ENCODE data around the gene ANK2.

Gene ANK2

GRCh38 chr4:113411496-113411938, 362.1 kb downstream of the ANK2 start:
- H3K4me2 ChIP-seq (ENCODE audit: low read depth, low read length, poor library complexity, severe bottlenecking), result no peak overlapping the region
- H4K20me1 ChIP-seq (ENCODE audit: low read depth, low read length), result no peaks in the 10 kb centered on the region
- no peak overlapping the region for H2AFZ ChIP-seq (ENCODE audit: low read depth, low read length, severe bottlenecking)
- no peaks in the 10 kb centered on the region for H3K36me3 ChIP-seq (ENCODE audit: low read length)
- no peaks in the 10 kb centered on the region for H3K79me2 ChIP-seq (ENCODE audit: insufficient read depth, low read length)
- H3K9me2 ChIP-seq (replicated peaks; ENCODE audit: insufficient read depth, low read length), result no peaks in the 10 kb centered on the region
- no peaks in the 10 kb centered on the region for H3K27me3 ChIP-seq (ENCODE audit: low read length)
- H3K9ac ChIP-seq (ENCODE audit: low read length), result no peak overlapping the region
- no peaks in the 10 kb centered on the region for H3F3A ChIP-seq (ENCODE audit: insufficient read depth)
- TF ChIP-seq CTCF (IDR thresholded peaks at IDR 0.05; ENCODE audit: insufficient read depth, low read length, poor library complexity, severe bottlenecking), result no peak
- no peak for TF ChIP-seq EZH2phosphoT487 (conservative IDR thresholded peaks at IDR 0.05; ENCODE audit: low read length)
- no peak overlapping the region for H3K4me3 ChIP-seq (ENCODE audit: insufficient read depth, low read length, poor library complexity, severe bottlenecking)
- no peaks in the 10 kb centered on the region for H3K9me3 ChIP-seq (ENCODE audit: insufficient read depth, low read length)
- no peak overlapping the region for H3K27ac ChIP-seq (ENCODE audit: low read depth, low read length)

GRCh38 chr4:113419631-113420030, 370.2 kb downstream of the ANK2 start:
- Histone ChIP-seq H3K9me2 (replicated peaks; ENCODE audit: insufficient read depth, low read length) (no peaks in the 10 kb centered on the region), H2AFZ (ENCODE audit: low read depth, low read length, severe bottlenecking) (no peak overlapping the region), H3K4me3 (ENCODE audit: insufficient read depth, low read length, poor library complexity, severe bottlenecking) (no peak overlapping the region), H3K4me2 (ENCODE audit: low read depth, low read length, poor library complexity, severe bottlenecking) (no peak overlapping the region), H3K36me3 (ENCODE audit: low read length) (no peaks in the 10 kb centered on the region), H3K9ac (ENCODE audit: low read length) (no peak overlapping the region), H3K9me3 (ENCODE audit: insufficient read depth, low read length) (no peaks in the 10 kb centered on the region), H3K79me2 (ENCODE audit: insufficient read depth, low read length) (no peaks in the 10 kb centered on the region), H3K27me3 (ENCODE audit: low read length) (no peaks in the 10 kb centered on the region), H3K27ac (ENCODE audit: low read depth, low read length) (no peak overlapping the region), H3F3A (ENCODE audit: insufficient read depth) (no peaks in the 10 kb centered on the region), H4K20me1 (ENCODE audit: low read depth, low read length) (no peaks in the 10 kb centered on the region)
- TF ChIP-seq EZH2phosphoT487 (conservative IDR thresholded peaks at IDR 0.05; ENCODE audit: low read length), result no peak
- TF ChIP-seq CTCF (IDR thresholded peaks at IDR 0.05; ENCODE audit: insufficient read depth, low read length, poor library complexity, severe bottlenecking), result no peak

GRCh38 chr4:113420938-113421337, 371.5 kb downstream of the ANK2 start:
- no peaks in the 10 kb centered on the region for H3K36me3 ChIP-seq (ENCODE audit: low read length)
- H3K27me3 ChIP-seq (ENCODE audit: low read length), result no peaks in the 10 kb centered on the region
- H3K9ac ChIP-seq (ENCODE audit: low read length), result no peak overlapping the region
- no peaks in the 10 kb centered on the region for H3K79me2 ChIP-seq (ENCODE audit: insufficient read depth, low read length)
- no peak overlapping the region for H3K4me3 ChIP-seq (ENCODE audit: insufficient read depth, low read length, poor library complexity, severe bottlenecking)
- no peaks in the 10 kb centered on the region for H3K9me2 ChIP-seq (replicated peaks; ENCODE audit: insufficient read depth, low read length)
- H4K20me1 ChIP-seq (ENCODE audit: low read depth, low read length), result no peaks in the 10 kb centered on the region
- no peaks in the 10 kb centered on the region for H3F3A ChIP-seq (ENCODE audit: insufficient read depth)
- TF ChIP-seq EZH2phosphoT487 (conservative IDR thresholded peaks at IDR 0.05; ENCODE audit: low read length) (no peak), CTCF (IDR thresholded peaks at IDR 0.05; ENCODE audit: insufficient read depth, low read length, poor library complexity, severe bottlenecking) (no peak)
- no peaks in the 10 kb centered on the region for H3K9me3 ChIP-seq (ENCODE audit: insufficient read depth, low read length)
- H3K4me2 ChIP-seq (ENCODE audit: low read depth, low read length, poor library complexity, severe bottlenecking), result no peak overlapping the region
- no peak overlapping the region for H3K27ac ChIP-seq (ENCODE audit: low read depth, low read length)
- no peak overlapping the region for H2AFZ ChIP-seq (ENCODE audit: low read depth, low read length, severe bottlenecking)

All from SU-DHL-6 (cell line).